Activated naive CD4-positive, alpha-beta T cell treated with Interleukin-2 at 50 U/mL for 16 hours (primary cell): ENCODE data around the gene PID1.

Experiments used
- DNase-seq: peaks from one replicate; pipeline ENCODE4 v3.0.0-alpha.2; 2020

The PID1 gene

DNA sequence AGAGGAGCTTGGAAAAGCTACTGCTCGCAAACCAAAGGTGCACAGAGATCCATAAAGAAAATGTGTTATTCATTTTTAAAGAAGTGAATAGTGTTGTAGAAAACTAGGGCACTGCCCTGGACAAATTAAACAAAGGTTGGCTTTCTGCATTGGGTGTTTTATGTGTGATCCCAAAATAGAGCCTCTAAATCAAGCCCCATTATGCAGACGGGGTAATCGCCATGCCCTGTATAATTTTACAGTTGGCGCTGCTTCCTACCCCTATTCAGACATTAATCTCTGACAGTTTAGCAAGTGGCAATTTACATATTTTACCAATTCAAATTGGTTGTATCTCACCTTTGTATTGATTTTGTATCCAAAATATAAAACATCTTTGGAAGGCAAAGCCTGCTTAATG, 109.1 kb downstream of the PID1 start:
- no peak for DNase-seq

DNA sequence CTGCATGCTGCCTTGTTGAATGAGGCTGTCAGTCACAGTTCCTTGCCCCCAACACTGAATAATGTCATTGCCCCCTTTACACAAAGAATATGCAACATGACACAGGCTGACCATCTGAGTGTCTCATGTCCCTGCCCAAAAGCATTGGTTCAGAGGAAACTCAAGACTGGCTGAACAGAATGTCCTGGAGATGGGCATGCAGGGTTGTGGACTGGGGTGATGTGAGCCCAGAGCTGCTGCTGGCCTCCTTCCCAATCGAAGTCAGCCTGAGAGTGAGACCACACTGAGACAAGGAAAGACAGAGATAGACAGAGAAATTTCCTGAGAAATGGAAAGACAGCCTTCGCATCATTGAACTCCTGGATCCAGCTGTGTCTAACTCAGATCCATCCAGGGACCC, 110.1 kb downstream of the PID1 start:
- no peak for DNase-seq

DNA sequence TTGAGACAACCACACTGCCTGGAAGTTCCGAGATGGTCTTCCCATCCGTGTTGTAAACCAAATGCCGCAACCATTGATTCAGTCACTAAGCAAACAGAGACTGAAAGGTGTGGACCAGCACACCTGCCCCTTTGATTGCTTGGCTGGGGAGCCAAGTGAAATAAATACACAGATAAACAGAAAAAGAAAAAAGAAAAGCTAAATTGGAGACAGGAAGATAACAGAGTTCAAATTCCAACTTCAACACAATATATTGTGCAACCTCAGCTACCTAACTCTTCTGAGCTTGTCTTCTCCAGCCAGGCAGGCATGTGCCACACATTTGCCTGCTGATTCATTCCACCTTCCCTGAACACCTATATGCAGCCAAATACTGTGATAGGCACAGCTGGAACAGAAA, 110.9 kb downstream of the PID1 start:
- DNase-seq = no peak

DNA sequence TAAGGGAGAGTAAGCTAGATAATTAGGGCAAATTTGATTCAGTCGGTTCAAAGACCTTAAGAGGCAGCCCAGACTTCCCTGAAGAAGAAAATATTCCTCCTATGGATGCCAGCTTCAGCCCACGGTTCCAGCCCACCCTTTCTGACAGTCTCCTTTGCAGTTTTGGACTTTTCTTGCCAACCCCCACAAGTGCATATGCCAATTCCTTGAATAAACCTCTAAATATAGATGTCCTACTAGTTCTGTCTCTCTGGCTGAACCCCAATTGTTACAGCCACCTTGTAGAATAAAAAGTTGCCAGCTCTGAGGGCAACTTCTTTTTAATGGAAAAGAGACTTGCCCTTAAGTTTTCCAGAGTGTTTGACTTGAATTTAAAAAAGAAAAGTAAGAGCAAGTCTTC, 111.7 kb downstream of the PID1 start:
- no peak for DNase-seq

DNA sequence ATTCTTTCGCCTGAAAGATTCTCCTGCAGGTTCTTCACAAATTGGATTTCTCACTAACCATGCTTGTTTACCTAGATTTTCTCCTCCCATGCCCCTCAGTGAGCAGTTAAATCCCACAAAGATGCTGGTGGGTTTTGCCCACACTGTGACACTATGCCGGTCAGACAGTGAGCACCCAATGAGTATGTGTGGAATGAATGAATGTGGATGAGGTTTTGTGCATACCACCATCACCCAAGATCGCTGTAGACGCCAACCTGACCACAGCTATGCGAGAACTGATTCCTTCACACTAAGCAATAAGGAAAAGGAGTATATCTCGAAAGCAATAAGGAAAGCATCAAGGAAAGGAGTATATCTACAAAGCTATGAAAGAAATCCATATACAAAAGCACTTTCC, 116.7 kb downstream of the PID1 start:
- DNase-seq = no peak

DNA sequence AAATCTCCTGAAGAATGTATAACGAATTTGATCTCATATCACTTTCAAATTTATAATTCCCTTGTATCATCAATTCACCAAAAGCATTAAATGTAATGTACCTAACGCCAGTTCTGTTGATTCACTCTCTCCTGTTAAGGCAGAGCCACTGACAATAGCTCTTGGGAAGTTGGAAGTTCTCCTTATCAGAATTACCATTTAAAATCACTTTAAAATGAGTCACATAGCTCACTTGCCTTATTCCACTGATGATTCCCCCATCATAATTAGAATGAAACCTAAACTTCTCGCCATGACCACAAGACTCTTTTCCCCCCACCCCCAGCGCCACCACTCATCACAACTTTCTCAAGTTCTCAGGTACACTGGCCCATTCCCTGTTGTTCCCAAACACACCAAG, 117.1 kb downstream of the PID1 start:
- DNase-seq = no peak

DNA sequence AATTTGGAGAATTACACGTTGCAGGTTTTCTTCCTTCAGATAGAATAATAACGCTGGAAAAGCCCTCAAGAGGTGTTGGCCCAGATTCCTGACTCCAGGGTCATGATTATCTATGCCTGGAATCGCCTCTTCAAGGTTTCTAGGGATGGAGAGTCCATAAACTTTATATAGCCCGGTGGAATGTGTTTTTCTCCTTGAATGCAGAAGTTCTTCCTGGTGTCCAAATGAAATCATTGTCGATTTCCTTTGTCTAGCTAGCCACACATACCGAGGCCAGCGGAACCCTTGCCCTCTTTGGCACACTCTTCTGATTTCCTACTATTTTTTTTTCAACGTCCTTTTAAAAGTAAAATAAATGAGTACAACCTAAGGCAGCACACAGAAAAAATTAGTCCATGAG, 117.8 kb downstream of the PID1 start:
- no peak for DNase-seq

DNA sequence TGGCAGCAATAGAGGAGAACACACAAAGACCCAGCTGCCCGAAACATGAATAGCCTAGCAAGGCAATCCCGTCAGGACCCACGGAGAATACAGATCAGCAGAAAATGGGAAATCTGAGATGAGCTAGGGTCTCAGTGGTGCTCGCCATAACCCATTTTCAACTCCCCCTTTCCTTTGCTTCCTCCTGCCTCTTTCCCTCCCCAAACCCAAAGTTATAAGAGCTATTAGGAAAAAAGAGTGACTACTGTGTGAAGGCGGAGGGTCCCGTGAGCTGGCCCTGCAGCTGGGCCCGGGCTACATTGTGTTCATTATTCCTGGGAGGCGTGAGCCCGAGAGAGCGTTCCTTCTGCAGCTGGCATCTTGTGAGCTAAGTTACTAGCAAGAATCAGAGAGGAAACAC, 118.4 kb downstream of the PID1 start:
- DNase-seq = no peak

DNA sequence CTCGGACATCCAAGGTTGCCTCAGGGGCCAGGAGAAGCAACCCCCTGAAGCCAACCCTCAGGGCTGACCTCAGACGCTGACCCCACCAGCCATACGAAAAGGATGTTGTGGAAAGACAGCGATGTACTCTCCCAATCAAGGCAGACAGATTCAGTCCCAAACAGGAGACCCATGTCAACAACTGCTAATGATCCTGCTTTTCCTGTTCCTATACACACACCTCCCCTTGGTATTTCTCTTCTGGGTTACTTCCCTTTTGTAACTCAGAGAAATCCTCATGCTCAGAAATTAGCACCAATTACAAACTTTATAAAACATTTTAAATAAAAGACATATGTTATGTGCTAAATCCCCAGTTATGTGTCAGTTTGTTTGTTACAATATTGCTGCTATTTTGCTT, 120.8 kb downstream of the PID1 start:
- no peak for DNase-seq

DNA sequence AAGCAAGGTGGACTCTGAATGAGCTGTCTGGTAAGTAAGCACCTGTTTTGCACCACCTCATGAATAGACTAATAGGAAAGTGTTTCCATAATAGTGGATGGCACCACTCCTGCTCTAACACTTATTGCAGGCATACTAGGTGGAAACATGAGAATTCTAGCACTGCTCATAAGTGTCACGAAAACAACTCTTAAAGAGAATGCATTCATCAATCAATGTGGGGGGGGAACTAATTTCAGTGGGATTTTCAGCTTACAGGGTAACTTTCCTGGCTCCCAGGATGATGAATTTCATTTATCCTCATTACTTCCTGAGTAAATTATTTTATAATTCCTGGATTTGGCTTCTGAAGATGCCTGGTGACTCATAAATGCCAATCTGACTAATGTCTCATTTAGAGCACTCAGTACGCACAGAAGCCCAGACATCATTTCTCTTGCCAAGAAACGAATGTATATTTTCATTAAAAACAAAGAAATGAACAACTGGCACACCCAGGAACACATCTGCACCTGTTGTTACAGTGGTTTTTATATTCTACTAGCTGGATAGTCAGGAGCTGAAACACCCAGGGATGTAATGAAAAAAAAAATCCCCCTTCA, 129.6 kb downstream of the PID1 start:
- no peak for DNase-seq

DNA sequence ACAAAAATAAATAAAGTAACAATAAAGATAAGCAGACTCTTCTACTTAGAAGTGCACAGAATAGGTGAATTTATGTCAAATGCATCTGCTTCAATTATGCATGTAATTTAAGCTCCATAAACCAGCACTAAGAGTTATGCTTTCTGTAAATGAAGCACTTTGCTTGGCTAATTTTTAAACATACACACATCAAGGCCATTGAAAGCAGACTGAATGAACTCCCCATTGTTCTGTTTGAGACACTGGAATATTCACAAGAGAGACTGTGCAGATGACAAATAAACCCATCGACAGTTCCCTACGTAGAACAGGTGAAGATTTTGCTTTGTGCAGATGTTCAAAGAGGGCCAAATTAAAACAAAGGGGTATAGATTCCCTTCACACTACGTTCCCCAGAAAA, 133.4 kb downstream of the PID1 start:
- no peak for DNase-seq

DNA sequence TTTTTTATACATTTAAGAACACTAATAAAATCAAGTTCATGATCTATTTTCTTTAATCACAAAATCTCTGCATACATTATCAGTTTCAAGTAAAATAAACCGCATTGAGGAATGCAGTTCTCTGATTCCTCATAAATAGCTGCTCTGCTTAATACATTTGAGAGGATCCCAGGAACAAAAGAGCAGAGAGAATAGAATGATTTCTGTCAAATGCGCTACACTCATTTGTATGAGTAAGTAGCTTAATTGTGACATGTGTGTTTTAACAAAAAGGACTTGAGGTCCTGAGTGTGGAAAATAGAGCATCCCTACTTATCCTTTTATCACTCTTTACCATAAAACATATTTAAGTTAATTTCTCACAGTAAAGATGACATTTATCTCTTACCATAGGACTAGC, 134.0 kb downstream of the PID1 start:
- no peak for DNase-seq

DNA sequence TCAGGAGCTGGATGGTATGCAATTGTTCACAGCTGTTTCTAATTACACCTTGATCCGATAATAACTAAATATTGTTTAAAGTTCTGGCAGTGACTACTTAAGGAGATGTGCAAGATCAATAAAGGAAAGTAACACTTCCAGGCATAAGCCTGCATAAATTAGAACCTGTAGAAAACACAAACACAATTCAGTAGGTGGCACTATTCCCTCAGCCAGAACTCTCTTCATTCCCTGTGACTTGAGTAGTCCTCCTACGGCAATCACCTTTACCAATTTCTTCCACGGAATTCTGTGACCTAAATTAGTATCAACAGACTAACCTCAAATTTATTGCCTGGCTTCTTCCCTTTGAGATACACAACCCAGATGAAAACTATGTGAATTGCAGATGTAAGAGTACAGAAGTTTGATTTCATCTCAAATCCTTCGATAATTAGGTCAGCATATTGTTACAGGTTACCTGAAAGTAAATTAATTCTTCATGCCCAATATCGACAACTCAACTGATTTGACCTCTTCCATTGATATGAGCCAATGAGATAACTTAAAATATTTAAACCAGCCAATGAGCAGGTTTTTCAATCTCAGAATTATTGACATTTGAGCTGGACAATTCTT, 137.8 kb downstream of the PID1 start:
- no peak for DNase-seq

DNA sequence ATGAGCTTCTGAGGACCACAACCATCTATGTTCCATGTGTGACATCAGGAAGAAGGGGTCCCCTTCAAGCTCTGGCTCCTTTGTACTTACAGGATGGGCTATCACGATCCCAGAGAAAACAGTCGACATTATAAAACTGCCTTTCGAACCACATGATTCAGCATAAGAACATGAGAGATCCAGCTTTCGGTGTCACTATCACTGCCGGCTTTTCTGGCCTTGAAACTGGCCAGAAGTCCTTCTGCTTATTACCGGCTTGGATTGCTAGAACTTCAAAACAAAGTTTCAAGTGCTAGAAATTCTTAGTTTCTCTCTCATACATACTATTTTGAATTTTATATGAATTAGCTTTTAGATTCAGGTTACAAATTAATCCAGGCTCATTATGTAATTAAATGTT, 138.9 kb downstream of the PID1 start:
- no peak for DNase-seq

DNA sequence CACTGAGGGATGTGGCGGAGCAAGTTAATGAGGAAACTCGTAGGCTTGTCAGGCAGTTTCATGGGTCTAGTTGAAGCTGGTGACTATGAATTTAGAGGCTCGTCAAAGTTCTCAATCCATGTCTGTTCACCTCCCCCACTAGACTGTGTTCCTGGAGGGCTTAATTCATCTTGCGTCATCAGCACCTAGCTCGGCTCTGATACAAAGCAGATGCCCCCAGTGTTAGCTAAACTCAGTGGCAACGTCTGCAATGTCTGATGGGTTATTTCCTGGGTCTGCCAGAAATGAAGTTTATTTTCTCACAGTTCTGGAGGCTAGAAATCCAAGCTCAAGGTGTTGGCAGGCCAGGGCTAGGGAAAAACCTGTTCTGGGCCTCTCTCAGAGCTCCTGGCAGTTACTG, 140.6 kb downstream of the PID1 start:
- no peak for DNase-seq

DNA sequence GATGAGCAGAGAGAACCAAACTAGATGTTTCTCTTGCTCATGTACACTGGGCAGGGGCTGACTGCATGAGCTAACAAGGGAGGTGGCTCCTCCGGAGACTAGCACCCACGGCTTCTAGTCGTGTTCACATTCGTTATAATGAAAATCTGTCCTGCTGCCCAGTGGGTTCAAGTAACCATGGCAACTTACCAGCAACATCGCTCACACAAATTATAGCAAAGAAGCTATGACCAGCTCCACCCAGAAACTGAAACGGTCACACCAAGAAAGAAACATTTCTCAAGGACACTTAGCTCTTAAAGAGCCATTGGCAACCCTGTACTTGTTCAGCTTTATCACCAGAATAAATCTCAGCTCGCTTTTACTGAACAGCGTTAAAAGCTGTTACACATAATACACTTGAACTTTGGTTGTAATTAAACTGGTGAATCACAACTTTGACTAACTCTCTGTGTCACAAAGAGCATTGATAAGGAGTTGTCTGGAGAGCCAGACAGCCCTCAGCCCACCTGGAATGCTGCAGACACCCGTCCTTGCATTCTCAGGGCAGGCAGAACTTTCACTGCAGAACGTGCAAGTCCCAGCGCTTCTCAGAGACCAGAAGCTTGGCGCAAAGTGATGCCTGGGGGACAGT, 141.2 kb downstream of the PID1 start:
- no peak for DNase-seq

DNA sequence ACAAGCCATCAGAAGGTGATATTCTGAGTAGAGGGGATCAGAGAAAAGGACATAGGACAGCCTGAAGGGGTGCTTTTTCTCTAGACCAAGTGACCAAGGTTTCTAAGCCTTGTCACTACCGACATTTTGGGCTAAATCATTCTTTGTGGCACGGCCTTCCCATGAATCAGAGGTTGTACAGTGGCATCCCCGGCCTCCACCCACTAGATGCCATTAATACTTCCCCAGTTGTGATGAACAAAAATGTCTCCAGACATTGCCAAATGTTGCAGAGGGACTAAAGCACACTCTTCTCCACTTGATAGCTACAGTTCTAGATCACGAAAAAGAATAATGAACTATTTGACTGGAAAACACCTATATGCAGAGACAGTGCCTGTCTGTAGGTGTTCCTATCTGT, 143.6 kb downstream of the PID1 start:
- no peak for DNase-seq

DNA sequence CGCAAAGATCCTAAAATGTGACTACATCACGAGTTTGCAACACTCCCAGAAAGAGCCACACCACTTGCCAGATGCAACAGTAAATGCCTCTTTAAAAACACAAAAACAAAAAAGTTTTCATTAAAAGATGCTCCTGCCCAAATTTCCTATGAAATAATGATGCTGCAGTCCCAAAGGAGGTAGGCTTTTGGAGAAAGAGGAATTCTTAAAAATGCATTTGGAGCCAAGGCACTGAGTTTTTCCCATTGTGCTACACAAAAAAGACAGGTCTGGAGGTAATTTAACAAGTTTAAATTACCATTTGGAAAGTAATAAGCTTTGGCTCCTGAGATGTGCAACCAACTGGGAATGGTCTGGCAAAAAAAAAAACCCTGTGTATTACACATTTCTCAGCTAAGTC, 145.0 kb downstream of the PID1 start:
- DNase-seq = no peak

DNA sequence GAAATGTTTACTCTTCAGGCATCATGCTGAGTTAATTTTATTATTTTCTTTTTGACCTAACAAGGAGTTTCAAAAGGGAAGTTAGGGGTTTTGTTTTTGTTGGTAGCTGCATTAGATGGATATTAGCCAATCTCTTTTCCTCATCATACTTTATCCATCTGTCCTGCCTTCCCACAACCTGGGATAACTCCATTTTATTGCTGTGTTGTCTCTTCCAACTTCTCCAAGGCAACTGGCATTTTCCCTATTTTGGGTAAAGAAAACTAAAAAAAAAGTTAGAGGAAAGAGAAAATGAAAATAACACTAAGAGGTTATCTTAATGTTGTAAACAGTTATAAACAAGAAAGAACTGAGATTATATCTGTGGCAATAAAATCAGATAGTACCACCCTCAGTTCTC, 147.0 kb downstream of the PID1 start:
- no peak for DNase-seq

DNA sequence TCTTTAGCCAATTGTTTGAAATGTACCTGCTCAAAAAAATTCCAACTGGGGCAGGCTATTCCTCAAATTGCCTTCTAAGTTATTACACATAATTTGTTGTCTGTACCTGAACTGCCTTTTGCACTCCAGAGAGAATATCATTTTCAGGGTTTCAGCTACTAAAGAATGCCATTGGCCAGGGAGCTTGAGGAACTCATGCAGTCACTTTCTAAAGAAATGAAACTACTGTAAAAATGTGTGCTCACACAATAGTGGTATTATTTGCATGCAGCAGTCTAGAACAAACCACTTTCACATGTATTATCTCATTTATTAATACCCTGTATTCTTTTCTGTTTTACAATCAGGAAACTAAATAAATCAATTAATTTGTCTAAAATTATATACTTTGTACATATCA, 152.2 kb downstream of the PID1 start:
- DNase-seq = no peak

DNA sequence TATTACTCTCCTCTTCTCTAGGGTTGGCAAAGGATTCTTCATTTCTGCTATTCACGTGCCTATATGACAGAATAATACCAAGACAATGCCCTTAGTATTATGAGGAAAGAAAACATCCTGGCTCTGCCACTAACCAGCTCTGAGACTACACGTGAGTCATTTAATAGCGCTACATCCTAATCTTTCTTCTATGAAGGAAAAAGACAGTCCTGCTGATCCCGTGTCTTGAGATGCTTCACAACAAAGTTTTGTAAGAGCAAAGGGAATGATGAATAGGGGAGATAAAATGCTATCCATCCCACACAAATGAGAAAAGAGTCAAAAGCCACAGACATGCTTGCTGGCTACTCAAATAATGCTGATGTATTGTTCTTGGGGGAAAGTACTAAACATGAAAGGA, 152.8 kb downstream of the PID1 start:
- DNase-seq = no peak

DNA sequence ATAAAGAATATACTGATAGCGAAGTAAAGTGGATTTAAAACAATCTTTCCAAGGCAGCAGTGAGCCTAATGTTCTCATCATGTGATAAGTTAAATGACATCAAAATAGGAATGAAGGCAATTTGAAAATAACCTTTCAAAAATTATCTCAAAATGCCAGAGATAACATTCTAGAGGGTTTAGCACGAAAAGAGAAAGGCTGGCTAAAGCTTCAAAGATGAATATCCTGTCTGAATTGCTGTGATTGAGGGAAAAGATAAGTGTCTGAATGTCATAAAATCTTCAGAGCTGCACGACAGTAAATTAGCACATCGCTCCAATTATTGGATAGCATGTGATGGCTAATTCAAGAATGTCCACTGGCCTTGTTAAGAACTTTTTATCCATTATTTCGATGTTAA, 159.3 kb downstream of the PID1 start:
- DNase-seq = no peak

DNA sequence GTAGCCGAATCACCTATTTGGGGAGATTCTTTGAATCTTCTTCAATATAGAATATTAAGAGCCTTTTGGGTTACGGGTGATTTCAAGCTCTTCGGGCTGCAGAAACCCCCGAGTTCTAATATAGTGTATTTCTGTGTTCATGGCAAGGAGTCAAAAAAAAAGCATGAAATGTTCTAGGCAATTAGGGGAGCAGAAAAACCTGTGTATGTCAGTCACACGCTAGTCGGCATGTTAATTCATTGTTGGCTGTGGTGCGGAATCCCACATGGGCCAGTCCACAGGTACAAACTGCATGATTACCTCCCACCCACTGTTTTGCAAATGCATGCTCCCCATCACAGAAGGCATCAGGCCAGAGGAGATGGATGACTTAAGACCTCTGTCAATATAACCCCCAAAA, 161.9 kb downstream of the PID1 start:
- no peak for DNase-seq

DNA sequence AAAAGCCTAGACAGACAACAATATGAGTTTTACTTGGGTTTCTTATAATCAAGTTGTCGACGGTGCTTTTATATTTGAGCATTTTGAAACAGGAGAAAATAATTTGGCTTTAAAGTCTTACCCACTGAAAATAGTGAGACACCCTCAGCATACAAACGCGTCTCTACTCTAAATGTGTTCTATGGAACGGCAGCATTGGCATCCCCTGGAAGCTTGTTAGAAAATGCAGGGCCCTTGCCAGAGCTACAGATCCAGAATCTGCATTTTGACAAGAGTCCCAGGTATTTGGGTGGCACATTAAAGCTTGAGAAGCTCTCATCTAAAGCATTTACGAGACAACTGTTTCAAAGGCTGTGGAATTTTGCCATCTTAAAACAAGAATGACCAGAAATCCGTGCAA, 163.5 kb downstream of the PID1 start:
- no peak for DNase-seq

DNA sequence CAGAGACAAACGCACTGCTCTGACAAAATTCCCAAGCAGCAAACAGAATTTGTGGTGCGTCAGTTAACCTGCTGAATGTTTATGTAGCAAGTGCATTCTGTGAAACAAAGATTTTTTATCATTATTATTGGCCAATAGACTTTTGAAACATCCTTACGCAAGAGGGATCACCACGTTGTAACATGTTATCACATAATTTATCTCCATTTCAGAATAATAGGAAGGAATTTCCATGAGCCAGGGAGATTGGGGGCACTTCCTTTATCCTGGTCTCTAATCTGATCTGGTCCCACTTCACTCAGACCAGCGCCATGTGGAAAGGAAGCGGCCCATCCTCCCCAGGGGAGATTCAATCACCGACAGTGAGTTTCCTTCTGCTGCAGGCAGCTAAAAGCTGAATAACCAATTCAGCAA, 166.1 kb downstream of the PID1 start:
- DNase-seq = no peak
